Pancreas (tissue), 10 donors: Measurements from ENCODE around the gene PSG7. TPM values are rescaled to one million over a fixed set of nuclear protein-coding genes. Genes with fewer than 3 reads are reported as not detected.
A peak's percentile ranks its signal among the peaks of the same experiment; 100 is the strongest.
"Not testable (repeated sequence)": the region's sequence is repeated elsewhere in the genome, so short reads cannot be mapped to it uniquely, and the experiment has no call there.

Experiments
- ATAC-seq, 4 donors: fragments of 200-7000 bp; cut with Tn5 transposase; one replicate each; pipeline versions ENCODE4 v1.8.0 to v1.9.1; 2020; ENCODE audit warnings: mild to moderate bottlenecking in 4 of 4, moderate library complexity in 4 of 4
- DNase-seq, 6 donors: peaks; one replicate each; pipeline ENCODE4 v3.0.0-alpha.2; 2020
- FAIRE-seq: peaks from 2 replicates; lab custom pipeline; 2012; peaks lifted over from hg19 to GRCh38; lab: Jason Lieb, UNC
- H3K27ac ChIP-seq, 4 donors: fragments of 200-600 bp; sonication (generic); 1 replicate in 3 of 4; 2 replicates in 1 of 4; pipeline versions ENCODE4 v1.5.0 to v1.8.0; 2020
- H3K27me3 ChIP-seq, 4 donors: fragments of 200-600 bp; one replicate each; pipeline ENCODE4 v1.8.0; 2021
- H3K36me3 ChIP-seq, 3 donors: fragments of 200-600 bp; sonication (generic) in 1 of 3; one replicate each; pipeline versions ENCODE4 v1.5.0 to v1.8.0; 2020 to 2021
- H3K4me1 ChIP-seq, 3 donors: fragments of 200-600 bp; one replicate each; pipeline ENCODE4 v1.8.0; 2021
- H3K4me3 ChIP-seq, 4 donors: fragments of 200-600 bp; sonication (generic) in 2 of 4; one replicate each; pipeline versions ENCODE4 v1.5.0 to v1.8.0; 2020 to 2021
- H3K9me3 ChIP-seq, 4 donors: fragments of 200-600 bp; one replicate each; pipeline ENCODE4 v1.8.0; 2021
- CTCF ChIP-seq, 4 donors: fragments of 200-600 bp; sonication (generic) in 3 of 4; IDR thresholded peaks; one replicate each; pipeline versions ENCODE4 v1.5.0 to v1.8.0; 2021; ENCODE audit warnings: antibody characterized with exemption in 4 of 4
- WGBS, 2 donors: extraction: QIAGEN DNeasy Blood & Tissue Kit; methylation state at CpG; one replicate each; pipeline ENCODE4 v1.1.7; 2013; 5-methylcytosine and 5-hydroxymethylcytosine counted together
- intact Hi-C, 3 donors: fragments of 100-400 bp; cut with DNase I; formaldehyde crosslinking; loops; one replicate each; pipeline versions ENCODE4 v1.11.1 to v1.14.2; 2022
- polyA plus RNA-seq, 2 donors: library from polyadenylated mRNA; stranded (reverse); fragments of 200-250 nt; gene quantifications; one replicate each; pipeline ENCODE4 v1.2.3, GENCODE V29; 2013
- total RNA-seq, 6 donors: library from RNA; stranded (reverse); fragmentation: NEBNext Ultra II Directional in 4 of 6; extraction: Animal tissue kit (Norgen Biotek cat#: 25700) in 4 of 6; gene quantifications; one replicate each; pipeline versions ENCODE4 v1.2.1 to v1.2.4, GENCODE V29; 2021 to 2023
- donor health status: healthy with polysubstance abuse.
- donor health status: DM: no; HTN: no; CAD: no; lungs with moderate emphysema.
- donor health status: DM: no; HTN: no; CAD: no.
- donor health status: control.
- donor health status: control.
- donor health status: Bipolar disorder and iron deficiency.
- donor health status: DM: yes; HTN: yes; CAD: no.
- donor health status: DM: no; HTN: no; CAD: no.
- donor health status: DM: no; HTN: no; CAD: no.
- donor health status: DM: yes; HTN: yes; CAD: no.

The PSG7 gene
- total and polyA plus RNA-seq, 8 donors, result not detected

- TF ChIP-seq CTCF (IDR thresholded peaks at IDR 0.05), result no peak
- intact Hi-C loops, result no loop called here
- WGBS, 2 donors, result 28 to 37% methylated on average over 13 of the region's 13 CpGs
- peaks cover 0 to 7% (median 0%) of the 10 kb centered on the region in 4 donors for H3K27me3 ChIP-seq
- H3K27ac ChIP-seq, result no peak overlapping the region
- no peaks in the 10 kb centered on the region for H3K9me3 ChIP-seq
- no peak overlapping the region for H3K4me3 ChIP-seq
- no peaks in the 10 kb centered on the region for H3K4me1 ChIP-seq
- DNase-seq (no peak), FAIRE-seq (no peak), ATAC-seq (no peak)
- no peaks in the 10 kb centered on the region for H3K36me3 ChIP-seq
Measured at GRCh38 chr19:42942187-42942789, 5.3 kb upstream of the PSG7 start.

- H3K9me3 ChIP-seq, H3K27ac ChIP-seq, H3K27me3 ChIP-seq, H3K4me1 ChIP-seq, FAIRE-seq, DNase-seq, H3K4me3 ChIP-seq, H3K36me3 ChIP-seq, intact Hi-C loops, ATAC-seq: not testable (repeated sequence)
Measured at GRCh38 chr19:42934726-42935125, 2.3 kb downstream of the PSG7 start.

GRCh38 chr19:42934183-42934582, 2.8 kb downstream of the PSG7 start:
- H3K9me3 ChIP-seq, H3K4me1 ChIP-seq, ATAC-seq, H3K27ac ChIP-seq, H3K27me3 ChIP-seq, H3K4me3 ChIP-seq, H3K36me3 ChIP-seq, DNase-seq, FAIRE-seq, intact Hi-C loops: not testable (repeated sequence)

GRCh38 chr19:42933412-42933811, 3.6 kb downstream of the PSG7 start:
- intact Hi-C loops, ATAC-seq, H3K4me1 ChIP-seq, H3K36me3 ChIP-seq, FAIRE-seq, H3K4me3 ChIP-seq, H3K27ac ChIP-seq, H3K27me3 ChIP-seq, H3K9me3 ChIP-seq, DNase-seq: not testable (repeated sequence)
- WGBS, 2 donors, result 62 to 63% methylated on average over 3 of the region's 3 CpGs

- H3K27me3 ChIP-seq, H3K36me3 ChIP-seq, H3K4me1 ChIP-seq, ATAC-seq, H3K4me3 ChIP-seq, intact Hi-C loops, H3K9me3 ChIP-seq, H3K27ac ChIP-seq, FAIRE-seq, DNase-seq: not testable (repeated sequence)
- WGBS, 2 donors, result 26 to 40% methylated on average over 5 of the region's 5 CpGs
Measured at GRCh38 chr19:42932485-42933101, 4.4 kb downstream of the PSG7 start.

- FAIRE-seq, H3K4me3 ChIP-seq, H3K36me3 ChIP-seq, H3K27ac ChIP-seq, H3K27me3 ChIP-seq, ATAC-seq, intact Hi-C loops, H3K4me1 ChIP-seq, H3K9me3 ChIP-seq: not testable (repeated sequence)
- DNase-seq, result peak in 3 of 6 donors; percentile 24 to 57 (median 46)
- WGBS, 2 donors, result 6 to 22% methylated on average over 1 of the region's 1 CpG
Measured at GRCh38 chr19:42930214-42930613, 6.8 kb downstream of the PSG7 start.

GRCh38 chr19:42928896-42929295, 8.1 kb downstream of the PSG7 start:
- WGBS, 2 donors, result 63 to 77% methylated on average over 3 of the region's 3 CpGs
- no peak for FAIRE-seq

More at GRCh38 chr19:42928896-42929295, 8.1 kb downstream of the PSG7 start:
- no peak for TF ChIP-seq CTCF (IDR thresholded peaks at IDR 0.05)
- no peaks in the 10 kb centered on the region for H3K9me3 ChIP-seq
- no peaks in the 10 kb centered on the region for H3K4me1 ChIP-seq
- no peaks in the 10 kb centered on the region for H3K36me3 ChIP-seq
- no peaks in the 10 kb centered on the region for H3K27me3 ChIP-seq
- DNase-seq (no peak), ATAC-seq (no peak)
- intact Hi-C loops, result no loop called here
- no peak overlapping the region for H3K27ac ChIP-seq
- H3K4me3 ChIP-seq, result no peak overlapping the region
